Activated gamma-delta T cell treated with anti-CD3 and anti-CD28 coated beads, Interleukin-2, amount 50 U/mL, for 16 hours (primary cell): Measurements from ENCODE around the gene THYN1.

Experiments used
- DNase-seq: peaks from one replicate; pipeline ENCODE4 v3.0.0-alpha.2; 2020; ENCODE audit warnings: low read depth

THYN1 gene

GRCh38 chr11:134248910-134249480, 4.2 kb downstream of the THYN1 start:
- no peak for DNase-seq

- no peak for DNase-seq
These were observed 6.5 kb downstream of the THYN1 start for GRCh38 chr11:134246678-134247077.

- no peak for DNase-seq
These were observed 7.1 kb downstream of the THYN1 start for GRCh38 chr11:134246100-134246499.

GRCh38 chr11:134245434-134245833, 7.7 kb downstream of the THYN1 start:
- DNase-seq = no peak

- DNase-seq = no peak
These were observed 8.6 kb downstream of the THYN1 start for GRCh38 chr11:134244593-134244992.

GRCh38 chr11:134243913-134244312, 9.2 kb downstream of the THYN1 start:
- DNase-seq = no peak

GRCh38 chr11:134242376-134242775, 10.8 kb downstream of the THYN1 start:
- no peak for DNase-seq

- no peak for DNase-seq
These were observed 12.6 kb downstream of the THYN1 start for GRCh38 chr11:134240592-134240991.

GRCh38 chr11:134238956-134239355, 14.2 kb downstream of the THYN1 start:
- no peak for DNase-seq

GRCh38 chr11:134237557-134237922, 15.6 kb downstream of the THYN1 start:
- no peak for DNase-seq

GRCh38 chr11:134236834-134237556, 16.2 kb downstream of the THYN1 start:
- DNase-seq = no peak

- no peak for DNase-seq
These were observed 17.8 kb downstream of the THYN1 start for GRCh38 chr11:134235399-134235798.

GRCh38 chr11:134233729-134234179, 19.4 kb downstream of the THYN1 start:
- no peak for DNase-seq

GRCh38 chr11:134231958-134232659, 21.0 kb downstream of the THYN1 start:
- DNase-seq = no peak

- no peak for DNase-seq
These were observed 22.8 kb downstream of the THYN1 start for GRCh38 chr11:134230339-134230738.

- no peak for DNase-seq
These were observed 23.9 kb downstream of the THYN1 start for GRCh38 chr11:134229126-134229790.

- DNase-seq = peak; percentile 24
These were observed 24.5 kb downstream of the THYN1 start for GRCh38 chr11:134228625-134229024.

GRCh38 chr11:134226806-134227325, 26.3 kb downstream of the THYN1 start:
- DNase-seq = no peak

- peak; percentile 29 for DNase-seq
These were observed 28.2 kb downstream of the THYN1 start for GRCh38 chr11:134224710-134225664.

- peak; percentile 92 for DNase-seq
These were observed 29.1 kb downstream of the THYN1 start, which contains the start of the genes NCAPD3 and VPS26B for GRCh38 chr11:134223836-134224709. TSS of gene NCAPD3 (minus strand) at chr11:134223967. CDS start at chr11:134223926, 41 bp downstream. TSS of gene VPS26B (plus strand) at chr11:134224671. CDS start at chr11:134225123, 452 bp downstream.
